ENCODE data around the gene PRKCA.

The PRKCA gene

DNA sequence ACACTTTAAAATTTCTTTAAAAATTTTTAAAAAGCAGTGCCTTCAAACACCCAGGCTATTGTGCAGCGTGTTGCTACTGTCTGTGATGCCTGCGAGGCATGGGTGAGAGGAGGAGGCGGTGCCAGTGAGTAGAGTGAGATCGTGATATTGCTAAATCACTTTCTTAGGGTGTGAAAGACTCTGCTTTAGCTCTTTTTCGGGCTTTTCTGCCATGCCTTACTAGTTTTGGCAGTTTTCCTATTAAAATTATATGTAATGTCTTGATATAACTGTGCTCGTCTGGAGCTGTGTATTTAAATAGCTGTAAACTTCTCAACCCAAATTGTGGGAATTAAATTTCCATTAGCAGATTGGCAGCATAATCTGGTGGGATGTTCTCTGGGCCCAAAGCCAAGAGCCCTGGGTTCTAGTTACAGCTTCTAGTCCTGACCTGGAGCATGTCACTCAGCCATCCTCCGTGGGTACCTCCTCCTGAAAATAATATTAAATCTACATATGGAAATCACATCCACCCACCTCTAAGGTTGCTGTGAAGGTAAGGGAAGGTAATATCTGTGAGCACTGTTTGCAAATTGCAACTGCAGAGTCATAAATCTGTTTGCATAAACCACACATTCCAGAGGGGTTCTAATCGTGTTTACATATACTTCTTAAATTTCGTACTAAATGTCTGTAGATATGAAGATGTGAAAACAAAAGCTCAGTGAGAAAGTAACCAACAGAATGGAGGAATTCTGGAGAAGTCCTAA is 268.2 kb downstream of the PRKCA start:
- H3K4me3 ChIP-seq (ENCODE audit: low read length) = no peak overlapping the region
- DNase-seq (ENCODE audit: low read depth) = no peak
- TF ChIP-seq, protein P1, sequence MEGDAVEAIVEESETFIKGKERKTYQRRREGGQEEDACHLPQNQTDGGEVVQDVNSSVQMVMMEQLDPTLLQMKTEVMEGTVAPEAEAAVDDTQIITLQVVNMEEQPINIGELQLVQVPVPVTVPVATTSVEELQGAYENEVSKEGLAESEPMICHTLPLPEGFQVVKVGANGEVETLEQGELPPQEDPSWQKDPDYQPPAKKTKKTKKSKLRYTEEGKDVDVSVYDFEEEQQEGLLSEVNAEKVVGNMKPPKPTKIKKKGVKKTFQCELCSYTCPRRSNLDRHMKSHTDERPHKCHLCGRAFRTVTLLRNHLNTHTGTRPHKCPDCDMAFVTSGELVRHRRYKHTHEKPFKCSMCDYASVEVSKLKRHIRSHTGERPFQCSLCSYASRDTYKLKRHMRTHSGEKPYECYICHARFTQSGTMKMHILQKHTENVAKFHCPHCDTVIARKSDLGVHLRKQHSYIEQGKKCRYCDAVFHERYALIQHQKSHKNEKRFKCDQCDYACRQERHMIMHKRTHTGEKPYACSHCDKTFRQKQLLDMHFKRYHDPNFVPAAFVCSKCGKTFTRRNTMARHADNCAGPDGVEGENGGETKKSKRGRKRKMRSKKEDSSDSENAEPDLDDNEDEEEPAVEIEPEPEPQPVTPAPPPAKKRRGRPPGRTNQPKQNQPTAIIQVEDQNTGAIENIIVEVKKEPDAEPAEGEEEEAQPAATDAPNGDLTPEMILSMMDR (conservative IDR thresholded peaks at IDR 0.05; ENCODE audit: low read depth, low read length) = no peak

GRCh38 chr17:66571745-66572144 is 269.3 kb downstream of the PRKCA start:
- H3K4me3 ChIP-seq (ENCODE audit: low read length) = no peak overlapping the region
- TF ChIP-seq, protein P1 (conservative IDR thresholded peaks at IDR 0.05; ENCODE audit: low read depth, low read length) = no peak
- DNase-seq (ENCODE audit: low read depth) = no peak

GRCh38 chr17:66573078-66573477 is 270.7 kb downstream of the PRKCA start:
- TF ChIP-seq, protein P1 (conservative IDR thresholded peaks at IDR 0.05; ENCODE audit: low read depth, low read length) = no peak
- no peak overlapping the region for H3K4me3 ChIP-seq (ENCODE audit: low read length)
- DNase-seq (ENCODE audit: low read depth) = no peak

- no peak for DNase-seq (ENCODE audit: low read depth)
- no peak overlapping the region for H3K4me3 ChIP-seq (ENCODE audit: low read length)
- TF ChIP-seq, protein P1 (conservative IDR thresholded peaks at IDR 0.05; ENCODE audit: low read depth, low read length) = no peak
Observed at GRCh38 chr17:66574123-66574522, 271.7 kb downstream of the PRKCA start.

- no peak for DNase-seq (ENCODE audit: low read depth)
- TF ChIP-seq, protein P1 (conservative IDR thresholded peaks at IDR 0.05; ENCODE audit: low read depth, low read length) = no peak
- no peak overlapping the region for H3K4me3 ChIP-seq (ENCODE audit: low read length)
Observed at GRCh38 chr17:66576473-66576872, 274.1 kb downstream of the PRKCA start.

GRCh38 chr17:66577041-66577440 is 274.6 kb downstream of the PRKCA start:
- TF ChIP-seq, protein P1 (conservative IDR thresholded peaks at IDR 0.05; ENCODE audit: low read depth, low read length) = no peak
- DNase-seq (ENCODE audit: low read depth) = no peak
- no peak overlapping the region for H3K4me3 ChIP-seq (ENCODE audit: low read length)

DNA sequence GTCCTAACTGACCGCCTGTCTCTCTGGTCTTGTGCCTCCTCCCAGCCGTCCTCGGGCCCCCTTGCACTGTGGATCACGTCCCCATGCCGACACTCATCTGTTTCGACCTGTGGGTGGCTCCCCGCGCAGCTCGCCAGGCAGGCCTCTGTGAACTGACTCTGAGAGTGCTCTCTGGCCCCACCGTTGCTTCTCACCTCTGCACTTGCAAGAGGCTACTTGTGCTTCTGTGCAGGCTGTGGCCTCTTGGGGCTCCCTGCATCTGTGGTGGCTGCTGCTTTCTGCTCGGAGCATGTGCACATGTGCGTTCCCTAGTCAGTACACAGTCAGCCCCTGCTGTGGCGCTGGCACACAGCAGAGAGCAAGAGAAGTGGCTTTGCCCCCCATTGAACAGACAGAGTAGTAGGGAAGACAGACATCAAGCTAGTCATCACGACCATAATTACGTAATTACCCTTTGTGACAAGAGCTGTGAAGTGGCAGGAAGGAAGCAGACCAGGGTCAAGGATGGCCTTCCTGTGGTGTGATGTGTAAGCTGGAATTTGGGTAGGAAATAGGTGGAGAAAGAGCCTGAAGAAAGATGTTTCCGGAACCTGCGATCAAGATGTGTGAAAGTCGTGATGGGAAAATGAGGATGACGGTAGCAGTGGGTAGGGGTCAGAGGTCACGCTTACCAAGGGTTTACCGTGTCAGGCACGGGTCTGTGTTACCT is 276.5 kb downstream of the PRKCA start:
- no peak for DNase-seq (ENCODE audit: low read depth)
- TF ChIP-seq, protein P1 (conservative IDR thresholded peaks at IDR 0.05; ENCODE audit: low read depth, low read length) = no peak

More for the DNA sequence above, 276.5 kb downstream of the PRKCA start:
- H3K4me3 ChIP-seq (ENCODE audit: low read length) = no peak overlapping the region

All from retinal pigment epithelial cell (primary cell).